RKO (cell line): ENCODE measurements around the gene KRT79.

Experiments
- DNase-seq: peaks from one replicate; pipeline ENCODE4 v3.0.0-alpha.2; 2016; ENCODE audit warnings: low spot score

Gene KRT79

DNA sequence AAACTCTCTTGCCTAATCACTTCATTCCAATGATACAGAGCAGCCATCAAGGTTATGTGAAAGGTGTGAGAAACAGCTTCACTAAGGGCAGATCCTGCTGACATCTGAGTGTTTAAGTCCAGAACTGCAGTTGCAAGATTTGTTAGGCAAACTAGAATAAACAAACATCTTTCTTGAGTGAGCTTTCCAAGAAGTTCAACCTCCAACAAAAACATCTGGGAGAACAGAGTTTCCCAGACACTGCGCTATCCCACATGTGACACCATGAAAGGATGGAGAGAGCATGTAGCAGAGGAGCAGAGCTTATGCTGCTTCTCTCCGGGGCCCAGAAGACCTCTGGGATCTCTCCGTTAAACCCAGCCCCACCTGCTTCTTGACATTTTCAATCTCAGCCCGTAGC is 62.6 kb downstream of the KRT79 start:
- no peak for DNase-seq
